ENCODE data around the gene MRPS34. TPM values are rescaled to one million over a fixed set of nuclear protein-coding genes. Genes with fewer than 3 reads are reported as not detected.
A peak's percentile ranks its signal among the peaks of the same experiment; 100 is the strongest.

The MRPS34 gene
- total RNA-seq, 4 donors from 2014 or later = 44.4 to 72.8 (median 61.3) TPM

DNA sequence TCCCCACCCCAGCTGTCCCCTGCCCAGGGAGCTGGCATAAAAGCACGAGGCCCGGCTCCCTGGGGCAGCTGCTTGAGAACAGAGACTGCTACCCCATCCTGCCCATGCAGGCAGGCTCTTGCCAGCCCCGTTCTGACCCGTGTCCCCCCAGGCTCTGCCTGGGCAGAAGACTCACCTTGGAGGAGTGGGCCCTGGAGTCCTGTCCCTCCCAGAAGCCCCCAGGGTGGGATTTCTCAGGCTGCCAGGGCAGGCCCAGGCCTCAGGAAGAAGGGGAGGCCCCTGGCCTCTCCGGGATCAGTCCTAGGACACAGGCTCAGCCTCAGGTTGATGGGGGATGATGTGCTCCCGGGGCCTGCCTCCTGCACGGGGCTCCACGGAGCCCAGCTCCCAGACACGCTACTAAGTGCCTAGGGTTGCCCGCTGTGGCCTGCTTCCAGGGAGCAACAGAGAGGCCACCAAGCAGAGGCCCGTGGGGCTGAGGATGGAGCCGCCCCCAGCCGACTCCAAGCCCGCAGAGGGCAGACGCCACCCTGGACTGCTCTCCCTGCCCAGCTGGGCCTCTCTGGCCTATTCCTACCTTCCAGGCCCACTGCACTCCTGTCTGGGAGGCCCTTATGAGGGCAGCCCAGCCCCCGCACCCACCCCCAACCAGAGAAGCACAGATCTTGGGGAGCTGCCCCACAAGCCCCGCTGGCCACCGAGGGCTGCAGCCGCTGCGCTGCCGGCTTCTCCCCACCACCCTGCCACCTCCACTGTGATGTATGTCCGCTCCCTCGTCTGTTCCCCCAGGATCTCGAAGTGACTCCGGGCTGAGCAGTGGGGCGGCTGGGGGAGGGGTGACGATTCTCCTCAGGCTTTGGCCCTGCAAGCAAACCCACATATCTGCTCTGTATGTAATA, 3.3 kb downstream of the MRPS34 start:
- H3K9me3 ChIP-seq = no peaks in the 10 kb centered on the region
- peaks cover 0 to 53% of the 10 kb centered on the region in 2 donors for H3K36me3 ChIP-seq
- peaks cover 0 to 51% (median 23%) of the 10 kb centered on the region in 3 donors for H3K4me1 ChIP-seq
- H3K27ac ChIP-seq = peak overlapping the region; percentile 32 to 99 (median 97)
- H3K4me3 ChIP-seq = peak overlapping the region in 1 of 2 donors; percentile 84
- no peak for ATAC-seq
- no CpG with 5 or more reads among the region's 27 CpGs for WGBS, 2 donors (ENCODE audit: low coverage in 1 of 2)
- TF ChIP-seq EP300 (IDR thresholded peaks at IDR 0.05) = no peak
- no peak for TF ChIP-seq CTCF (IDR thresholded peaks at IDR 0.05)
- TF ChIP-seq POLR2AphosphoS5 (IDR thresholded peaks at IDR 0.05) = no peak
- no peak for TF ChIP-seq POLR2A (IDR thresholded peaks at IDR 0.05)
- no peaks in the 10 kb centered on the region for H3K27me3 ChIP-seq

- TF ChIP-seq POLR2AphosphoS5 (IDR thresholded peaks at IDR 0.05) (no peak), EP300 (IDR thresholded peaks at IDR 0.05) (no peak), POLR2A (IDR thresholded peaks at IDR 0.05) (no peak), CTCF (IDR thresholded peaks at IDR 0.05) (no peak)
- no peaks in the 10 kb centered on the region for H3K27me3 ChIP-seq
- peaks cover 0 to 61% of the 10 kb centered on the region in 2 donors for H3K36me3 ChIP-seq
- 60 to 80% methylated on average over 1 of the region's 26 CpGs for WGBS, 2 donors (ENCODE audit: low coverage in 1 of 2)
- H3K27ac ChIP-seq = peak overlapping the region in 3 of 4 donors; percentile 24 to 98 (median 96)
- no peak overlapping the region for H3K4me3 ChIP-seq
- H3K9me3 ChIP-seq = no peaks in the 10 kb centered on the region
- ATAC-seq = no peak
- peaks cover 0 to 44% (median 16%) of the 10 kb centered on the region in 3 donors for H3K4me1 ChIP-seq
These were observed 4.0 kb downstream of the MRPS34 start for GRCh38 chr16:1768767-1769401.

DNA sequence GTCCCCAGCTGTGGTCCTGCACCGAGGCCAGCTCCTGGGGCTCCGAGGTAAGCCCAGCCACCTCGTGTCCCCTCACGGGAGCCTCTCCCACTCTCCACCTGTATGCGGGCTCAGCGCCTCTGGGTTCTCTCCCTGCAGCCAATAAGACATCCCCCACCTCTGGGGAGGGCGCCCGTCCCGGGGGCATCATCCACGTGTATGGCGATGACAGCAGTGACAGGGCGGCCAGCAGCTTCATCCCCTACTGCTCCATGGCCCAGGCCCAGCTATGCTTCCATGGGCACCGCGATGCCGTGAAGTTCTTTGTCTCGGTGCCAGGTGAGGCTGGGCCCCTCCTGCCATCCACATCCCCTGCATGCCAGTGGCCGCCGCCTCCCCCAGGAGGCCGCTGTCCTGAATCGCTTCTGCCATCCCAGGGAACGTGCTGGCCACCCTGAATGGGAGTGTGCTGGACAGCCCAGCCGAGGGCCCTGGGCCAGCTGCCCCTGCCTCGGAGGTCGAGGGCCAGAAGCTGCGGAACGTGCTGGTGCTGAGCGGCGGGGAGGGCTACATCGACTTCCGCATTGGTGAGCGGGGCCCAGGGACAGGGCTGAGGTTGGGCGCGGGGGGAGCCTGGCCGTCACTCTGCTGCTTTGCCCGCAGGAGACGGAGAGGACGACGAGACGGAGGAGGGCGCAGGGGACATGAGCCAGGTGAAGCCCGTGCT, 4.7 kb downstream of the MRPS34 start:
- Histone ChIP-seq H3K27ac (no peak overlapping the region), H3K9me3 (no peaks in the 10 kb centered on the region), H3K36me3 (peaks cover 0 to 67% of the 10 kb centered on the region in 2 donors), H3K4me3 (no peak overlapping the region), H3K27me3 (no peaks in the 10 kb centered on the region), H3K4me1 (peaks cover 0 to 45% (median 13%) of the 10 kb centered on the region in 3 donors)
- no peak for ATAC-seq
- TF ChIP-seq EP300 (IDR thresholded peaks at IDR 0.05) = no peak
- no peak for TF ChIP-seq CTCF (IDR thresholded peaks at IDR 0.05)
- TF ChIP-seq POLR2AphosphoS5 (IDR thresholded peaks at IDR 0.05) = no peak
- TF ChIP-seq POLR2A (IDR thresholded peaks at IDR 0.05) = no peak
- 65% methylated on average over 5 of the region's 41 CpGs; no CpG with 5 or more reads in 1 of the 2 donors for WGBS, 2 donors (ENCODE audit: low coverage in 1 of 2)

- Histone ChIP-seq H3K36me3 (peaks cover 0 to 76% of the 10 kb centered on the region in 2 donors), H3K4me3 (no peak overlapping the region), H3K27me3 (no peaks in the 10 kb centered on the region), H3K4me1 (peaks cover 0 to 46% (median 13%) of the 10 kb centered on the region in 3 donors), H3K27ac (no peak overlapping the region), H3K9me3 (no peaks in the 10 kb centered on the region)
- 90% methylated on average over 4 of the region's 42 CpGs; no CpG with 5 or more reads in 1 of the 2 donors for WGBS, 2 donors (ENCODE audit: low coverage in 1 of 2)
- no peak for ATAC-seq
- TF ChIP-seq EP300 (IDR thresholded peaks at IDR 0.05) (no peak), POLR2A (IDR thresholded peaks at IDR 0.05) (no peak), CTCF (IDR thresholded peaks at IDR 0.05) (no peak), POLR2AphosphoS5 (IDR thresholded peaks at IDR 0.05) (no peak)
These were observed 5.6 kb downstream of the MRPS34 start for GRCh38 chr16:1767116-1767994.

Measured in gastroesophageal sphincter (tissue), 4 donors.